ENCODE data around the gene USP19.

GRCh38 chr3:49132437-49133225 lies 12.0 kb upstream of the USP19 start, which contains the start of gene LAMB2:
- TF ChIP-seq POLR2AphosphoS5 (IDR thresholded peaks at IDR 0.05; ENCODE audit: low read depth, low read length): no peak
- TF ChIP-seq POLR2A (IDR thresholded peaks at IDR 0.05; ENCODE audit: low read depth, low read length): no peak
